Measurements from ENCODE around the gene PSMB7.

Gene PSMB7

GRCh38 chr9:124355941-124356744 is 59.1 kb downstream of the PSMB7 start:
- no peaks in the 10 kb centered on the region for H3K9me3 Mint-ChIP-seq
- peak overlapping the region; percentile 71 for H3K27ac Mint-ChIP-seq
- H3K4me1 Mint-ChIP-seq = peaks cover 26% of the 10 kb centered on the region
- no peak for TF ChIP-seq CTCF (IDR thresholded peaks at IDR 0.05)
- no peak overlapping the region for H3K4me3 Mint-ChIP-seq
- peaks cover 48% of the 10 kb centered on the region for H3K36me3 Mint-ChIP-seq (ENCODE audit: low read depth)
- no peaks in the 10 kb centered on the region for H3K27me3 Mint-ChIP-seq (ENCODE audit: low read depth, poor library complexity)
- no peak for DNase-seq

- DNase-seq = no peak
- no peak overlapping the region for H3K4me3 Mint-ChIP-seq
- no peak overlapping the region for H3K27ac Mint-ChIP-seq
- TF ChIP-seq CTCF (IDR thresholded peaks at IDR 0.05) = no peak
- peaks cover 49% of the 10 kb centered on the region for H3K36me3 Mint-ChIP-seq (ENCODE audit: low read depth)
- H3K27me3 Mint-ChIP-seq (ENCODE audit: low read depth, poor library complexity) = no peaks in the 10 kb centered on the region
- peaks cover 32% of the 10 kb centered on the region for H3K4me1 Mint-ChIP-seq
- no peaks in the 10 kb centered on the region for H3K9me3 Mint-ChIP-seq
Measured at GRCh38 chr9:124355039-124355940, 60.0 kb downstream of the PSMB7 start.

GRCh38 chr9:124354346-124355038 is 60.8 kb downstream of the PSMB7 start:
- DNase-seq = no peak

GRCh38 chr9:124353811-124354274 is 61.4 kb downstream of the PSMB7 start:
- H3K27ac Mint-ChIP-seq = peak overlapping the region; percentile 92
- peaks cover 49% of the 10 kb centered on the region for H3K36me3 Mint-ChIP-seq (ENCODE audit: low read depth)
- no peak overlapping the region for H3K4me3 Mint-ChIP-seq
- no peak for DNase-seq
- H3K27me3 Mint-ChIP-seq (ENCODE audit: low read depth, poor library complexity) = no peaks in the 10 kb centered on the region
- H3K9me3 Mint-ChIP-seq = no peaks in the 10 kb centered on the region
- TF ChIP-seq CTCF (IDR thresholded peaks at IDR 0.05) = no peak
- peaks cover 32% of the 10 kb centered on the region for H3K4me1 Mint-ChIP-seq

More at GRCh38 chr9:124354346-124355038, 60.8 kb downstream of the PSMB7 start:
- Mint-ChIP-seq H3K4me1 (peaks cover 32% of the 10 kb centered on the region), H3K27ac (peak overlapping the region; percentile 92), H3K36me3 (ENCODE audit: low read depth) (peaks cover 49% of the 10 kb centered on the region), H3K27me3 (ENCODE audit: low read depth, poor library complexity) (no peaks in the 10 kb centered on the region), H3K9me3 (no peaks in the 10 kb centered on the region), H3K4me3 (no peak overlapping the region)
- no peak for TF ChIP-seq CTCF (IDR thresholded peaks at IDR 0.05)

GRCh38 chr9:124353166-124353768 is 62.0 kb downstream of the PSMB7 start:
- Mint-ChIP-seq H3K27me3 (ENCODE audit: low read depth, poor library complexity) (no peaks in the 10 kb centered on the region), H3K4me1 (peaks cover 32% of the 10 kb centered on the region), H3K9me3 (no peaks in the 10 kb centered on the region), H3K36me3 (ENCODE audit: low read depth) (peaks cover 55% of the 10 kb centered on the region), H3K4me3 (no peak overlapping the region), H3K27ac (peak overlapping the region; percentile 92)
- no peak for DNase-seq
- no peak for TF ChIP-seq CTCF (IDR thresholded peaks at IDR 0.05)

Measured in nephron progenitor cell (in vitro differentiated cells).